NCI-H2196 treated with DMSO at 0.1 percent for 48 hours (cell line): ENCODE measurements around the gene NEK6.

ENCODE experiments used
- DNase-seq: peaks from one replicate; lab custom pipeline; 2025; ENCODE audit not compliant: unreplicated experiment; lab: John Stamatoyannopoulos, UW

The NEK6 gene

DNA sequence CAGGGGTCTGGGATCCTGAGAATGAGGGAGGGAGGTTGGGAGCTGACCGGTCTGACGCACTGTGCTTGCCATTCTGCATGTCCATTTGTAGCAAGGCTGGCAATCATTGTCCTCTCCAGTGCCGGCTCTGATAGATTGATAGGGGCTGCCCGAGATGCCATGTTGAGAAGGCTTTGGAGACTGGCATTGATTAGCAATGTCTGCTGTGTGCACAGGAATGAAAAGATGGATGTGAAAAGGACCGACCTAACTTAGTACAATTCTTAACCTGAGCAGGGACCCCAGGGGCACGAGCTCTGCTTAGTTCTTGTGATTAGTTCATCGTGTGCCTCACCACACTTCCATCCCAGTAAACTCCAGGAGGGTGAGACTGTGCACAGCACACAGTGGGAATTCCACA, 17.0 kb downstream of the NEK6 start:
- no peak for DNase-seq

DNA sequence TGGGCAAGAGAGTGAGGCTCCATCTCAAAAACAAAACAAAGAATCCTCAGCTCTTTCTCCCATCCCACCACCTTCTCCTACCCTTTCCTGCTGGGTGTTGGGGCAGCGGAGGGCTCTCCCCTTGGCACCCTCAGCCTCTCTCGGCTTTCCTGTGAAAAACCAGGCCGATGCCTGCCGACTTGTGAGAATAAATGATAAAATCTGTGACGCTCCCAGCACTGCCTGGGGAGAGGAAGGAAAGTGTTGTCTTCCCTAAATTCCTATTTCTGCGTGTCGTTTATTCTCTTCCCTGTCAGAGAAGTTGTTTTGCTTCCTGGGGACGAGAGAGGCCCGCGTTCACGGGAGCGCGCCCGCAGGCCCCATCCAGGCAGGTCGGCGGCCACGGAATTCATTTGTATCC, 19.7 kb downstream of the NEK6 start:
- DNase-seq, result no peak

DNA sequence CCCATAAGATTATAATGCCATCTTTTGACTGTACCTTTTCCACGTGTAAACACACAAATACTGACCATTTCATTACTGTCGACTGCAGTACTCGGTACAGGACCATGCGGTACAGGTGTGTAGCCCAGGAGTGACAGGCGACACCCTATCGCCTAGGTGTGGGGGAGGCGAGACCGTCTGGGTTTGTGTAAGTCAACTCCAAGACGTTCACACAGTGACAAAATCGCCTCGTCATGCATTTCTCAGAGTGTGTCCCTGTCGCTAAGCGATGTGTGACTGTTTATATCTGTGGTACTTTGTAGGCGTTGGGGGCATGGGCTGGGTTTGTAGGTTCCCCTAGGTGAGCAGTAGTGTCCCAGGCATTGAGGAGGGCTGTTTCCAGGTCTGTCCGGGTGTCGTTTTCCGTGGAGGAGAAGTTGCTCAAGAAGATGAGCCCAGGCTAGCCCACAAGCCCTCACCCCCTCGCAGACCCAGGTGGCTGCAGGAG, 20.3 kb downstream of the NEK6 start:
- DNase-seq, result no peak

DNA sequence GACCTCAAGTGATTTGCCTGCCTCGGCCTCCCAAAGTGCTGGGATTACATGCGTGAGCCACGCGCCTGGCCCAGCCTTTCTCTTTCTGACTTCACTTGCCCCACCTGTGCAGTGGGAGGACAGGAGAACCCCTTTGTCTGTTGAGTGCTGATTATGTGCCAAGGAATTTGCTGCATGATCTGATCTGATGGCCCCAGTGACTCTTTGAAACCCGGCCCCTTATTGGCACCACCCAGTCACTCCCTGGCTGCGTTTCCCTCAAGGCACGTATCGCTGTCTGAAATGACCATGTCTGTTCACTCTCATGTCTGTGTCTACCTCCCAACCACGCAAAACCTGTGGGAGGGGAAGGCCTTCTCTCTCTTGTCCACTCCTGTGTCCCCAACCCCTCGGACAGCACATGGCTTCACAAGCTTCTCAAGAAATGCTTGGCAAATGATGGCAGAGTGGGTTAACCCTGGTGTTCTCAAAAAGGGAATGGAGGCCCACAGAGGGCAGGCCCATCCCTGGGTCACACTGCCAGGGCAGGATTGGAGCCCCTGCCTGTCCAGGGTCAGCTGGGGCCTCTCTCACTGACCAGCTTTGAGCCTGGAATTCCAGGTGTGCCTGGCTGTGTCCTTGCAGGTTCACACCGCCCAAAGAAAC, 21.9 kb downstream of the NEK6 start:
- no peak for DNase-seq

DNA sequence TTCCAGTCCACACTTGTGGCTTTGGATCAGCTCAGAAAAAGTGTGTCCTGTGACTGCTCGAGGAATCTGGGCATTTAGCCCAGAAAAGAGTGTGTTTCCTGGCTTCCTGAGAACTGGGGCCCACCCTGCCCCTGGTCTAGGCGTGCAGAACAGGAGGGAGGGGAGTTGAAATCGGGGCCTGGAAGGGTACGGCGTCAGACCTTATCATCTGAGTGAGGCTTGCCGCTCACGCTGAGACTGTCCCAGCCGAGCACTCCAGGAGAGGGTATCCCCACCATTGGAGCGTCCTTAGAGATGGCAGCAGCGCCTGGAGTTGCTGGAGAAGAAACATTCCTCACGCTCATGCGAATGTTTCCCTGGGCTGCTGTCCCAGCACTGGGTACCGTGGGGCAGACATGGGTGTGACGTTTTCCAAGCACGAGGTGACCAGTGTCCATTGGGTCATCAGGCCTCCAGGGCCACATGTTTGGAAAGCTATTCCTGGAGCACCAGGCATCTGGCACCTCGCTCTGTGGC, 22.5 kb downstream of the NEK6 start:
- no peak for DNase-seq

DNA sequence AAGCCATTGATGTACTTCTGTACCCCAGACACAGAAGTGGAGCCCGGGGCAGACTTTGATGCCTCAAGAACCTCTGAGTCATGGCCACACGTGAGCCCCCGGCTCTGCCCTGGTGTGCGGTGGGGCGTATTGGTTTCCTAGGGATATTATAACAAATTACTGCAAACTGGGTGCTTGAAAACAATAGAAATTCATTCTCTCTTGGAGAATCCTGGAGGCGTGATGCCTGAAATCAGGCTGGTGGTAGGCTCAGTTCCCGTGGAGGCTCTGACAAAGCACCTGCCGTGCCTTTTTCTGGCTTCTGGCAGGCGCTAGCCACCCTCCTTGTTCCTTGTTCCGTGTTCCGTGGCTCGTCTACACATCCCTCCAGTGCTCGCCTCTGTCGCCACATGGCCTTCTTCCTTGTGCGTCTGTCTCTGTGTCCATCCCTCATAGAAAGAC, 24.2 kb downstream of the NEK6 start:
- DNase-seq, result no peak

DNA sequence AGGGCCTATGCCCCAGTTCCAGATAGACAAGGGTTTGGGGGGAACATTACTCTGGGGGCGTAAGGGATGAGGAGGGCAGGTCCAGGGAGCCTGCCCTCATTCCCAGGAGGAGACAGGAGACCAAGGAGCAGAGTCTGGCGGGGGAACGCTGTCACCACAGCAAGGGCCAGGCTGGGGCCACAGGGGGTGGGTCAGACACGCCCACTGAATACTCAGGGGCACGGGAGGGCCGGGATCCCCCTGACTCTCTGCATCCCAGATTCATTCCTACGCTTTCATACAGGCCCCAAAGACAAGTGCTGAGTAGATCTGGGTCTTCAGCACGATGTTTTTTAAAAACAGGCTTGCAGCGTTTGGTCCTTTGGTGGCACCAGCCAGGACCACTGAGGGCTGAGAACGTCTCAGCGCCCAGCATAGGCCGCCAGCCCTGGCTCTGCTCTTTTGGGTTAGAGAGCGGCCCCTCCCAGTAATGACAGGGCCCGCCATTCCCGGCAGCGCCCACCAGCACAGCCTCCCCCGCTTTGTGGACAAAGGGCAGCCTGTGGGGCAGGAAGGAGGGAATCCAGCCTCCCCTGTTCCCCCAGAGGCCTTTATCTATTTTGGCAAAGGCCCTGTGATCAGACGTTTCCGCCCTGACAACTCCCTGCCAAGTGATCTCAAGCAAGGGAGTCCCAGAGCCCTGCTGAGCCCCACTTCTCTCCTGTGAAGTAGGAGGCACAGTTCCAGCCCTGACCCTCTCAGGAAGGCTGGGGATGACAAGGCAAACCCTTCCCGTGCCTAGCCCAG, 24.9 kb downstream of the NEK6 start:
- no peak for DNase-seq

DNA sequence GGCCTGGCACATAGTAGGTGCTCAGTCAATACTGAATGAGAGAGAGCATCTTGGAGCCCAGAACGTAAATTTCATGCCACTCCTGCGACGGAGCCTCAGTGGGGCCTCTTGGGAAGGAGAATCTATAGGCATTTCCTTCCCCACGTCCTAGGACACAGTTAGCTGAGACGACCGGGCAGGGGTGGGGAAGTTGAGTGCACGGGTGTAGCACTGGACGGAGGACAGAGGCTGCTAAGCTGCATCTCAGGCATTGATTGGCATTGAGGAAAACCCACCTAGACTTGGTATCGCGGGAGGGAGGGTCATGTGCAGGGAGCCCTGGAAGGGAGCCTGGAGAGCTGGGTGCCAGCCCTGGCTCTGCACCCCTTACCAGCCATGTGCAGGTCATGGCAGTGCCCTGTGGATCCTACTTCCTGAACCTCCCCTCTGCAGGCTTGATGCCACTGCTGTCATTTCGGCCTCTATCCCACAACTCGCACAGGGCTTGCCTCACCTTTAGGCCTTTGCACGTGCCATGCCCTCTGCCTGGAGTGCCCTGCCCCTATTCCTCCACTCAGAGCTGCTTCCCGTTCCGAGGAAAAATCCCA, 25.6 kb downstream of the NEK6 start:
- DNase-seq, result no peak

DNA sequence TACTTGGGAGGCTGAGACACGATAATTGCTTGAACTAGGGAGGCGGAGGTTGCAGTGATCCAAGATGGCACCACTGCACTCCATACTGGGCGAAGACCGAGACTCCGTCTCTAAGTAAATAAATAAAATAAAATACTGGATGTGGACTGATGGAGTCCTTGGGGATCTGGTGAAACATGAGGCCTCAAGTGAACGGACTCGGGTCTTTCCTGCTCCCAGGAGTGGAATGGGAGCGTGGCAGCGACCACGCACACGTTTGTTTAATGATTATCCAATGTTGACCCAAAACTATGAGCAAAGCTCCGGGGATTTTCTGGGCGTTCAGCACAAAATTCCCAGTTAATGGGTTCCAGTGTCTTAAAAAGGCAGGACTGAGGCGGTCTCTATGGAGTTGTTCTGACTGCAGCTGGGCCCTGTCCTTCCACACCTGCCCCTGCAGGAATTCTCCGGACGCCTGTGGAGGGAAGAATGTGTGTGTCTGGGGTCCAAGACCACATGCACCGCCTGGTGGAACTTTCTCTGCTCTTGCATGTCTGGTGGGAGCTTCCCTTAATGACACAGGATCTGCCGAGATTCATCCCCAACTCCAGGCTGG, 26.6 kb downstream of the NEK6 start:
- DNase-seq, result no peak

DNA sequence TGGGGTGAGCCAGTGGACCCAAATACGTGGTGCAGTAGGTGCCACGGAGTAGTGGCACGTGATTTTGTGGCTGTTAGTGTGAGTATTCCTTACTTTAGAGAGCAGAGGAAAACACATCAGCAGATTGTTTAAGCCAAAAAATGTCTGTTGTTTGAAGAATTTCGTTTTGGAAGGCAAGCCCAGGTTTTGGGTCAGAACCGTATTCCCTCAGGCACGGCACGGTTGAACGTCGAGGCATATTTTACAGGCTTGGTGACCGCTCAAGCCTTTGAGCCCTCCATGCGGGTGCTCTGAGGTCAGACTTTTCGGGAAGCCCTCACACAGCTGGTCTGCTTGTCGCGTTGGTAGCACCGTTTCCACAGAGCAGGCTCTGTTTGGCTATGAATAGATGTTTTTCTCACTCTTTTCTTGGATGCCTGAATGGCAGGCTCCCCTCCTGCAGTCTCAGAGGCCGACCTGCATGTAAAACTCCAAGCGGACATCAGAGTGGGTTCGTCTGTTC, 27.2 kb downstream of the NEK6 start:
- DNase-seq, result no peak

DNA sequence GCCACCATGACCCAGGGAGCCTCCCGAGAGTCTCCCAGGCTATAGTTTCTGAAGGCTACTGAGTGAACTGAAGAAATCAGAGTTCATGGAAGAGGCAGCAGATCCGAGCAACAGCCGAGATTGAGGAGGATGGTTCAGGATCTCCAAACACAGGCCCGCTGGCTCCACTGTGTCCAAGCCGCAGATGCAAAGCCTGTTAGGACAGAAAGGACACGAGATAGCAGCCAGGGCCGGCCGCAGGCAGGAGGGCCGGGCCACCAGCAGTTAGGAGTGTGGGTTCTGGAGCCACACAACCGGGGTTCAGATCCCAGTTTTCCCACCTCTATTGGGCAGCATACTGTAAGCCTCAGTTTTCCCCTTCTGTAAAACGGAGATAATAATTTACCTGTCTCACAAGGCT, 27.7 kb downstream of the NEK6 start:
- no peak for DNase-seq

DNA sequence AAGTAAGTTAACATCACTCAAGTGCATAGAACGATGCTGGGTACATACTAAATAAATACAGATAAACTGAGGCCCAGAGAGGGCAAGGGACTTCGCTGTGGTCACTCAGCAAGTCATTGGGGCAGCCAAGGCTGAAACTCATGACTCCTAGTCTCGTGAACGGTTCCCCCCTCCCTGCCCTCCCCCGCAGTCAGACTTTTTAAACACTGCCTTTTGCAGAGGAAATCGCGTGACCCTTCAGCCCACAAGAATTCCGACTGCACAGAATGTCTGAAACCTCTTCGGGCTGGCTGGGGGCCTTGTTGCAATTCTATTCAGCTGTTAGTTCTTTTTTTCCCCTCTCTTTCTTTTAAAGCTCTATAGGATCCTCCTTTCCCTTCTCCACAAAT, 28.1 kb downstream of the NEK6 start:
- DNase-seq, result no peak

DNA sequence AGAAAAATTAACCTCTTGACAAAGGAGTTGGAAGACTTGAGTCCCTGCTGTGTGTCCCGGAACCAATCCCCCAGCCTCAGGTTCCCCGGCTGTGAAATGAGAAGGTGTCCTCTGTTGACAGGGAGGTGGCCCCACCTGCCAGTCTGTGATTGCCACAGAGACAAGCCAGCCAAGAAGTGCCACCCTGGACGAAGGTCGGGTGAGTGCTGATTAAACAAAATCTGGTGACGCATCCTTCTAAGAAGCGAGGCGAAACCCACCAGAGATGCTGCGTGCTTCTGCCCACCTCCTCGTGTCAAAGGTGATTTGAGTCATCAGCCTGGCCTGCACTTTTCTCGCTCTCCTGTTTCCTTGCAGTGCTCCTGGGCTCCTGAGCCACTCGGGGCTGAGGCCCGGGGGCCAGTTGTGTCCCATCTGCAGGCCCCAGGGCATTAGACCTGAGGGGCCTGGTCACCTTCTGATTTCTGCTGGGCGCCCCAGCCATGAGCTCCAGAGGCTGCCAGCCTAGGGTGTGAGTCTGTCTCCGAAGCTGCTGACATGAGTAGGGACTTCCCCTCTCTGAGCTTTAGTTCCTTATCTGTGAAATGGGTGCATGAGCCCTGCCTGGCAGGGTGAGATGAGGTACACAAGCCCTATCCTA, 28.7 kb downstream of the NEK6 start:
- DNase-seq, result no peak

DNA sequence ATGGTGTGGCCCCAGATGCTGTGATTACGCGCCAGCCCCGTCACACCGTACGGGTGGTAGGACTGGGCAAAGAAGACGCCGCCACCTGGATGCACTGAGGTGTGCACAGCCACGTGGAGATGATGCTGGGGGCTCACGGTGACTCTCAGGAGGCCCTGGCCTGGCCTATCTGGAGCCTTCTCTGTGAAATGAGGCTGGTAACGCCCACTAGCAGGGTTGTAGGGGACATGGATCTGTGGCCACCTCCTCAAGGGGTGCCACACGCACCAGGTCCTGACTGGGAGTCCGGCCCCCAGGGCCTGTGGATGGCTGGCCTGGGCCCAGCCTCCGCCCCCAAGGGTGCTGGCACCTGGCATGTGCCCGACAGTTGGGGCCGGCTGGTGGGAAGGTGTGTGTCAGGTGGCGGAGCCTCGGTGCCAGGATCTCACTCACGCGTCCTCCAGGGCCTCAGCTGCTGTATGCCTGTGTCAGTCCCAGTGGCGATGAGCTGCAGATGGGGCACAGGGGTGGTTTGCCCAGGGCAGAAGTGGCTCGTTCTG, 32.4 kb downstream of the NEK6 start:
- peak; percentile 43 for DNase-seq

DNA sequence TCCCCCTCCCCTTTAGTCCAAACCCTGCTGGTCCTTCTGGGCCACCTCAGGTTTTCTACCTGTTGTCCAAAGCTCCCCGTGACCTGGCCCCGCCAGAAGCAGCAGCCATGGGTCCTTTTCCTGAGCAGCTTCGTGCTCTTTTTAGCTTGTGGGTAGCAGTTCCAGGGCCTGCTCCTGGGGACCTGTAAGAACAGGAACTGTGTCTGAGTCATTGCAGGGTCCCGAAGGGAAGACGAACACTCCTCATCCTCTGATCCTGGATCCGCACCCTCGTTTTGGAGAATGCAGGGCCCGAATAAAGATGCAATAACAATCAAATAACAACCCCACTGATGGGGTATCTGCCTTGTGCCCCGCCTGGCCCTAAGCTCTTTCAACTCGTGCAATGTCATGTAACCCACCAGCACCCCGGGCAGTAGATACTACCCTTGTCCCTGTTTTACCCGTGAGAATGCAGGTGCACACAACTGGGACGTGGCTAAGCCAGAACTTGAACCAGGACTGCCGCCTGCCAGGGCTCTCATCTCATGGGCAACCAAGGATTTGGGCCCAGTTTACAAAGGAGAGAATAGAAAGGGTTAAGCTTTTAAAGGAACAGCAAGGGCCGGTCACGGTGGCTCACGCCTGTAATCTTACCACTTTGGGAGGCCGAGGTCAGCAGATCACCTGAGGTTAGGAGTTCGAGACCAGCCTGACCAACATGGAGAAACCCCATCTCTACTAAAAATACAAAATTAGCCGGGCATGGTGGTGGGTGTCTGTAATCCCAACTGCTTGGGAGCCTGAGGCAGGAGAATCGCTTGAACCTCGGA, 33.2 kb downstream of the NEK6 start:
- DNase-seq, result no peak

DNA sequence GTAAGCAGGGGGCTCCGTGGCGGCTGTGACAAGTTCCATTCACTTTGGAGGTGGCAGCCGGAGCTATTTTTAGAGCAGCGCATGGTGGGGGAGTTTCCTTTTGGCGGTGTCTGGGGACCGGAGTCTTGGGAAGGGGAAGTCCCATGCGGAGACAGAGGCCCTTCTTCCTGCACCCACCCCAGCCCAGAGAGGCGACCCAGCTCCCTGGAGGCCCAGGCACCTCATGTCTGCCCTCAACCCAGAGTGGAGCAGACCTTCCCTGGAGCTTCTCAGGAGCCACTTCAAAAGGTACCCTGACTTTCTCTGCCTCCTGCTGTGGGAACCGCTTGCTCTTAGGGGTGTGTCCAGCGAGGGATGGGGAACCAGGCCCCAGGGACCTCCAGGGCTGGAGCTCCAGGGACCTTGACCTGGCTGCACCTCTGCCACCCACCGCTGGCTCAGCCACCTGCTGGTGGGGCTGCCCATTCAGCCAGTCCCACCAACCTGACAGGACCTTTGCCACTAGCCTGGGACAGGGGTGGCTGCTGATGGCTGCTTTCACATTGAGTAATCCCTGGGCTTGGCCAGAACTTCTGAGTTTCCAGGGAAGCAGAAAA, 34.1 kb downstream of the NEK6 start:
- DNase-seq, result no peak

DNA sequence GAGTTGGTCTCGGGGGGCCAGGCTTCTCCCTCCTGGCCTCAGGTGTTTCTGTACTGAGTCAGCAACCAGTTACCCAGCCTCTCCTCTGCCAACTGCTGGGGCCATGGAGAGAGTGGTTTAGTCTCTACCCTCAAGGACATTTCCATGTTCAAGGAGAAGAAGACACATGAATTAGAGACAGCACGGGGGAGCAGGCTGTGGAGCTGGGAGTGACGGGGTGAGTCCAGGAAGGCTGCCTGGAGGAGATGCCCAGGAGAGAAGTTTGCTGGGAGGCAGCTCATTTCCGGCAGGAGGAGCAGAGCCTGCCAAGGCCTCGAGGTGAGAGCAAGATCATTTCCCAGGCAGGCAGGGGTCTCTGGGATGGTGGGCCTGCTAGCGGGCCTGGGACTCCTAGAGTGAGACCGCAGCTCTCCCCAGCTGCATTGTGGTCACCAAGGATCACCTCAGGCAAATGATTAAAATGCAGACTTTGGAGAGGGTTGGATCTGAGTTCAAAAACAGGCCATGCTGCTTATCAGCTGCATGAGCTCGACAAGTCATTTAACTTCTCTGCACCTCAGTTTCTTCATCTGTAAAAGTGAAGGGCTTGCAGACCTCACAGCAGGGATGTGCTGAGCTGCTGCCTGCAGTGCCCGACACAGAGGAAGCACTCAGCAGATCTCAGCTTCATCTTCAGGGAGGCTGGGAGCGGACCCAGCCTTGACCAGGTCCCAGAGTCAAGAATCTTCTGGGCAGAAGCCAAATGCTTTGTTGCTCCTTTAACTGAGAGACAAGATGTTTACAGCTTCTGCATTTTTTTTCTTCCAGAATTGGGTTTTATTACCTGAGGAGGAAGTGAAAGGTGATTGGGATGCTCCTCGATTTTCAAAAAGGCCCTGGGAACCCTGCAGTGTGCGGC, 35.2 kb downstream of the NEK6 start:
- DNase-seq, result no peak

DNA sequence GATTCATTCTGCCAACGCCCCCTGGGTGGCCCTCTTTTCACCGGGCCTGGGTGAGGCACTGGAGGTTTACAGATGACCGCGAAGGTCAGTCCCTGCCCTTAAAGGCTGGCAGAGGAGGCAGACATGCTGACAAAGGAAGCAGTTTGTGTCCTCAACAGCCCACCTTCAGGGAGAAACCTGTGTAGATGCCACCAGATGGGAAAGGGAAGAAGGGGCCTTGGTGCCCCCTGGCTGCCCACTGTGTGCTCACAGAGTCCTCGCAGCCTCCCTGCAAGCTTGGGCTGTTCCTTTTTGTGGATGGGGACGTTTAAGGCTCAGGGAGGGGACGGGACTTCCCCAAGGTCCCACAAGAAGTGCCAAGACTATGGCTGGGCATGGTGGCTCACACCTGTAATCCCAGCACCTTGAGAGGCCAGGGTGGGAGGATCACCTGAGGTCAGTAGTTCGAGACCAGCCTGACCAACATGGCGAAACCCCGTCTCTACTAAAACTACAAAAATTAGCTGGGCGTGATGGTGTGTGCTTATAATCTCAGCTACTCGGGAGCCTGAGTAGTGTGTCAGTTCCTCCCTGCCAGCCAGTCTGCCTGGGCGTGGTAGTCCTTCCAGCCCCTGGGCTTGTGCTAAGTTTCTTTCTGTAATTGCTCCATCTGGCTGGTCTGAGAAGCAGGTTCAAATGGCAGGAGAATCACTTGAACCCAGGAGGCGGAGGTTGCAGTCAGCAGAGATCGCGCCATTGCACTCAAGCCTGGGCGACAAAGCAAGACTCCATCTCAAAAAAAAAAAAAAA, 36.2 kb downstream of the NEK6 start:
- no peak for DNase-seq
